HCT116 (cell line): ENCODE data around the gene GYS1. TPM values are rescaled to one million over a fixed set of nuclear protein-coding genes. Genes with fewer than 3 reads are reported as not detected.
"Not testable (repeated sequence)": the region's sequence is repeated elsewhere in the genome, so short reads cannot be mapped to it uniquely, and the experiment has no call there.

Source experiments
- ATAC-seq: fragments of 200-7000 bp; cut with Tn5 transposase; 2 replicates; pipeline ENCODE4 v1.9.1; 2020; ENCODE audit warnings: mild to moderate bottlenecking, moderate library complexity
- BruUV-seq: library from RNA; stranded (reverse); fragments of 400-500 nt; replicated peaks from 2 replicates; lab custom pipeline; 2021; lab: Mats Ljungman, UMichigan
- CTCF ChIA-PET: fragments of 300-600 bp; sonication (Branson Sonifier 250); formaldehyde crosslinking; loops from one replicate; lab custom pipeline; 2021; ENCODE audit warnings: antibody characterized with exemption; lab: Charles Lee
- POLR2A ChIA-PET: fragments of 300-600, 350-600 bp; sonication (Branson Sonifier 250); formaldehyde crosslinking; loops from one replicate; lab custom pipeline; 2021; ENCODE audit warnings: antibody characterized with exemption; lab: Charles Lee
- RAD21 ChIA-PET, 2 experiments: fragments of 300-600 bp; sonication (Branson Sonifier 250); formaldehyde crosslinking; loops; one replicate each; lab custom pipeline; 2023; ENCODE audit warnings: low total read pairs in 2 of 2; ENCODE audit not compliant: uncharacterized antibody in 2 of 2, unreplicated experiment in 2 of 2, low non-redundant PET in 1 of 2; lab: Charles Lee
- DNase-seq: peaks from one replicate; pipeline ENCODE4 v3.0.0-alpha.2; 2010; ENCODE audit warnings: low read depth, low spot score
- H2AFZ ChIP-seq: fragments of 200-600 bp; shearing (Covaris generic), sonication (generic); 2 replicates; pipeline ENCODE4 v1.6.1; 2017; ENCODE audit warnings: low read depth, mixed run types, mixed read lengths, antibody characterized with exemption, low read length; ENCODE audit not compliant: poor library complexity, severe bottlenecking
- H3K27ac ChIP-seq: 2 replicates; pipeline ENCODE4 v1.5.1; 2012; ENCODE audit warnings: low read depth, low read length
- H3K27me3 ChIP-seq: fragments of 200-600 bp; sonication (generic); 2 replicates; pipeline ENCODE4 v1.6.1; 2016; ENCODE audit warnings: mixed run types, low read length, mixed read lengths; ENCODE audit not compliant: insufficient read depth
- H3K36me3 ChIP-seq, 2 experiments: fragments of 200-500 bp in 1 of 2; fragments of 200-600 bp in 1 of 2; sonication (Bioruptor generic) in 1 of 2; sonication (generic) in 1 of 2; 2 replicates each; pipeline versions ENCODE4 v1.5.1 to v1.6.1; 2014 to 2016; ENCODE audit warnings: low read length in 2 of 2, inconsistent platforms in 1 of 2, mixed read lengths in 1 of 2, mixed run types in 1 of 2; ENCODE audit not compliant: insufficient read depth in 2 of 2, control insufficient read depth in 1 of 2
- H3K4me1 ChIP-seq, 2 experiments: fragments of 200-600 bp in 1 of 2; sonication (generic) in 1 of 2; 2 replicates each; pipeline versions ENCODE4 v1.5.1 to v1.6.1; 2012 to 2017; ENCODE audit warnings: low read length in 2 of 2, inconsistent platforms in 1 of 2, mild to moderate bottlenecking in 1 of 2, mixed read lengths in 1 of 2, mixed run types in 1 of 2, moderate library complexity in 1 of 2; ENCODE audit not compliant: insufficient read depth in 2 of 2, control insufficient read depth in 1 of 2
- H3K4me2 ChIP-seq: fragments of 200-600 bp; sonication (generic); 2 replicates; pipeline ENCODE4 v1.6.1; 2017; ENCODE audit warnings: mixed run types, low read length, mixed read lengths
- H3K4me3 ChIP-seq, 2 experiments: fragments of 200-600 bp in 1 of 2; sonication (generic) in 1 of 2; replicated peaks in 1 of 2; 2 replicates each; pipeline ENCODE4 v1.5.1; 2011 to 2016; ENCODE audit warnings: low read length in 2 of 2, control low read depth in 1 of 2, low read depth in 1 of 2, mild to moderate bottlenecking in 1 of 2, mixed read lengths in 1 of 2, mixed run types in 1 of 2
- H3K79me2 ChIP-seq: fragments of 200-600 bp; sonication (generic); 2 replicates; pipeline ENCODE4 v1.6.1; 2017; ENCODE audit warnings: mild to moderate bottlenecking, mixed run types, low read length, moderate library complexity, mixed read lengths; ENCODE audit not compliant: insufficient read depth
- H3K9ac ChIP-seq: fragments of 200-600 bp; sonication (generic); 2 replicates; pipeline ENCODE4 v1.6.1; 2016; ENCODE audit warnings: low read length, mixed read lengths
- H3K9me2 ChIP-seq: fragments of 200-600 bp; sonication (generic), shearing (Covaris generic); 2 replicates; pipeline ENCODE4 v1.6.1; 2017; ENCODE audit warnings: mixed run types, mild to moderate bottlenecking, moderate library complexity; ENCODE audit not compliant: insufficient read depth
- H3K9me3 ChIP-seq, 2 experiments: fragments of 200-500 bp in 1 of 2; fragments of 200-600 bp in 1 of 2; sonication (Bioruptor generic) in 1 of 2; sonication (generic) in 1 of 2; 2 replicates each; pipeline ENCODE4 v1.6.1; 2014 to 2017; ENCODE audit warnings: low read length in 2 of 2, mixed read lengths in 2 of 2, inconsistent platforms in 1 of 2, low read depth in 1 of 2, mild to moderate bottlenecking in 1 of 2, mixed run types in 1 of 2, moderate library complexity in 1 of 2; ENCODE audit not compliant: control insufficient read depth in 1 of 2, insufficient read depth in 1 of 2
- H4K20me1 ChIP-seq: fragments of 200-600 bp; sonication (generic), shearing (Covaris generic); 2 replicates; pipeline ENCODE4 v1.6.1; 2017; ENCODE audit warnings: mixed run types, mild to moderate bottlenecking, moderate library complexity; ENCODE audit not compliant: insufficient read depth
- intact Hi-C: fragments of 100-400 bp; cut with micrococcal nuclease; formaldehyde crosslinking; loops from 2 replicates; pipeline ENCODE4 v1.10.0; 2022
- total RNA-seq: library from RNA; stranded (reverse); gene quantifications from one replicate; pipeline ENCODE4 v1.2.1, GENCODE V29; 2021; ENCODE audit not compliant: unreplicated experiment

GYS1 gene
- total RNA-seq, 1 experiment from 2014 or later: 50.7 TPM

- CTCF ChIA-PET, BruUV-seq, H3K79me2 ChIP-seq, intact Hi-C loops, H3K4me1 ChIP-seq, H3K4me3 ChIP-seq, POLR2A ChIA-PET, H4K20me1 ChIP-seq, H3K36me3 ChIP-seq, H3K27ac ChIP-seq, RAD21 ChIA-PET, H2AFZ ChIP-seq, H3K9me2 ChIP-seq, H3K9me3 ChIP-seq, ATAC-seq, DNase-seq, H3K27me3 ChIP-seq, H3K9ac ChIP-seq, H3K4me2 ChIP-seq: not testable (repeated sequence)
Observed at GRCh38 chr19:49030323-49030722, 37.2 kb upstream of the GYS1 start.

GRCh38 chr19:49029749-49030148 is 36.6 kb upstream of the GYS1 start:
- H2AFZ ChIP-seq, H3K9me2 ChIP-seq, H3K9ac ChIP-seq, intact Hi-C loops, H3K27me3 ChIP-seq, H3K4me1 ChIP-seq, DNase-seq, H3K79me2 ChIP-seq, H3K9me3 ChIP-seq, CTCF ChIA-PET, RAD21 ChIA-PET, H3K27ac ChIP-seq, H3K4me3 ChIP-seq, H4K20me1 ChIP-seq, H3K36me3 ChIP-seq, POLR2A ChIA-PET, BruUV-seq: not testable (repeated sequence)
- ATAC-seq: peak; percentile 30; the same call in 1 of the 2 replicates
- H3K4me2 ChIP-seq: 0 out of 2 replicates have a peak overlapping the region, but pooled peaks have one; percentile 17

GRCh38 chr19:49028686-49029085 is 35.6 kb upstream of the GYS1 start:
- H3K36me3 ChIP-seq, H3K9me2 ChIP-seq, H3K9ac ChIP-seq, H3K4me1 ChIP-seq, ATAC-seq, H3K27me3 ChIP-seq, H2AFZ ChIP-seq, H3K27ac ChIP-seq, H4K20me1 ChIP-seq, H3K79me2 ChIP-seq, H3K4me2 ChIP-seq, intact Hi-C loops, H3K4me3 ChIP-seq, H3K9me3 ChIP-seq, RAD21 ChIA-PET, BruUV-seq, DNase-seq, POLR2A ChIA-PET, CTCF ChIA-PET: not testable (repeated sequence)

- H3K4me2 ChIP-seq, H2AFZ ChIP-seq, CTCF ChIA-PET, H3K79me2 ChIP-seq, H3K27me3 ChIP-seq, H3K9me2 ChIP-seq, H3K9ac ChIP-seq, BruUV-seq, H4K20me1 ChIP-seq, DNase-seq, H3K27ac ChIP-seq, H3K36me3 ChIP-seq, RAD21 ChIA-PET, H3K9me3 ChIP-seq, H3K4me3 ChIP-seq, intact Hi-C loops, POLR2A ChIA-PET: not testable (repeated sequence)
- peaks cover 17 to 27% of the 10 kb centered on the region in 2 experiments for H3K4me1 ChIP-seq
- ATAC-seq: peak; percentile 38
Observed at GRCh38 chr19:49025599-49025998, 32.5 kb upstream of the GYS1 start.
